Stimulated activated CD4-positive, alpha-beta T cell treated with anti-CD3 and anti-CD28 coated beads, Interleukin-2, amount 100 ng/mL, for 4 hours (primary cell): ENCODE data around the gene PALD1.

Experiments
- DNase-seq: peaks from one replicate; pipeline ENCODE4 v3.0.0-alpha.2; 2020; ENCODE audit warnings: low read depth

PALD1 gene

GRCh38 chr10:70504521-70505358, 26.2 kb downstream of the PALD1 start:
- DNase-seq: no peak

- no peak for DNase-seq
Observed at GRCh38 chr10:70505908-70506307, 27.3 kb downstream of the PALD1 start.

DNA sequence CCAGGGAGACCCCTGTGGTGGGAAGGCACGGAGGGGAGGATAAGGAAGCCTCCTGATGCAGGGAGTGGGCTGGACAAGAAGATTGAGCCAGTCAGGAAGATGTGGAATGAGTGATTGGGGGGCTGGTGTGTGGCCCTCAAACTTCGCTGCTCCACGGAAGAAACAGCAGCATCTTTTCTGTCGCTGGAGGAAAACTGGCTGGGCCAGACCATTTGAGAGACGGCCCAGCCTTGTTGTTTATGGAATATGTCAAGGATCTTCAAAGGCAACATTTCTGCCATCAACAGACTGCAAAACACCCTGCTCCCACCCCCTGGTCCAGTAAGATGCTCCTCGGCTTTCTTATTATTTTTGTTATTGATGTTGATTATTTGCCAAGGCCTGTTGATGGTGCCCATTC, 29.4 kb downstream of the PALD1 start:
- no peak for DNase-seq

DNA sequence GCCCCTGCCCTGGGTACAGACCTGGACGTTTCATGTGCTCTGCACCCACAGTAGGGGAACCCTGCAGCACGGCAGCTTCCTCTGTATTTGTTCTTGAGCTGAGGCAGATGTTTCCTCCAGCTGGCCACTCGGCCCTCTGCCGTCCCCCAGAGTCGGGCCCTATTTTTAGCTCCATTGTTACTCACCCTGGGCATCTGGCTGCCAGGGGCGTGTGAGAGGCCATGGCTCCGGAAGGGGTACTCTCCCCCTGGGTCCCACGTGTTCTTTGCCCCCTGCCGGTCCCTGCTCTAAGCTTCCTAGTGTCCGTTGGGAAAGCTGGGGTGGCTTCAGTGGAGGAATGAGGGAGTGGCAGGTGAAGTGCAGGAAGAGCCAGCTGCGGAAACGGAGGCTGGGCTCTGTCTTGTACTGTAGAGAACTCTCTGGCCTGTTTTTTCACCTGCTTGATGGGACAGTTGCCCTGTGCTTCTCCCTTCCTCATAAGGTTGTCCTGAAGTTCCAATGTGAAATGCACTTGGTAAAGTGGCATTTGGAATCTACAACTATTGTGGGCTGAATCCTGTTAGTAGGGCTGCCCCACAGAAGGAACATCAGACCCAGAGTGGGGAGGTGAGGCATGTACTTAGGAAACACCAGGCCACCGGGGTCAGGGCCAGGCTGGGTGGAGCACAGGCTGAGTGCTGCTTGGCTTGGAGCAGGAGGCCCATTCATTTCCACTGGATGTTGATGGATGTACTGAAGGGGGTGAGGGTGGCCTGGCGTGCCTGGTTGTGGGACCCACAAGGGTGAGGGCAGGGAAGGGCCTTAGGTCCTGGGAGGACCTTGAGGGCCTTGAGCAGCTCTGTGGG, 30.6 kb downstream of the PALD1 start:
- no peak for DNase-seq

DNA sequence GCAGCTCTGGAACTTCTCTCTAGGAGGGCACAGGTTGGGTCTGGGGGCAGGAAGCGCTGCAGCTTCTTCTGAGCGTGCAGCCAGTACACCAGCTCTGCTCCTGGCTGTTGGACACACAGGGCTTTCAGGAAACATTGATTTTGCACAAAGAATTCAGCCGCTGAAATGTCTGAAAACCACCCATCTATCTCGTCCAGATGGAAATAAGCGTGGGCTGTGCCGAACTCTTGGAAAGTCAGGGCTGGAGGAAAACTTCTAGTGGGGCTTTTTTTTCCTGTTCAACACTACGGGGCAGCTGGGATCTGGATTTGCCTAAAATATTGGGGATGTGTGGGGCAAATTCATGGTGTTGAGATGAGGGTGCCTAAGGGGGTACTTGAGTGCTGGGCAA, 31.2 kb downstream of the PALD1 start:
- DNase-seq: no peak

GRCh38 chr10:70510453-70510852, 31.9 kb downstream of the PALD1 start:
- no peak for DNase-seq

- no peak for DNase-seq
Observed at GRCh38 chr10:70510904-70511303, 32.3 kb downstream of the PALD1 start.

DNA sequence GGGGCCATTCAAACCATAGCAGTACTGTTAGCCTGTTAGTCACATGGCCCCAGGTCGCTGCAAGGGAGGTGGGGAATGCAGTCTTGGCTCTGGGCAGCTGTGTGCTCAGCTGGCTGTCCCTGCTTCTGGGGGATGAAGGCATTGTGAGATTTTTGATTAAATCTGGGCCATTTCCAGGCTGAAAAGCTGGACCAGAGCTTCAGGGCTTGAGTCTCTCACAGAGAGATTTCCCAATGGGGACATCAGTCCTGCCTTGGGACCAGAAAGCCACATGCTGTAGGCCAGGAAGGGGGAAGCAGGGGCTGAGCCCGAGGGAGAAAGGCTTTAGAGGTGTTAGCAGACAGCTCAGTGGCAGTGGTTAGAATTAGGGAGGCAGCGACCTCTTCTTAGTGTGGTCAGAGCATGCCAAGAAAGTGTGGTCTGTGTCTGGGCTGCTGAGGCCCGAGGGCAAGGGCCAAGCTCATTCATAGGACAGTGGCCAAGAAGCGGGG, 33.6 kb downstream of the PALD1 start:
- no peak for DNase-seq

DNA sequence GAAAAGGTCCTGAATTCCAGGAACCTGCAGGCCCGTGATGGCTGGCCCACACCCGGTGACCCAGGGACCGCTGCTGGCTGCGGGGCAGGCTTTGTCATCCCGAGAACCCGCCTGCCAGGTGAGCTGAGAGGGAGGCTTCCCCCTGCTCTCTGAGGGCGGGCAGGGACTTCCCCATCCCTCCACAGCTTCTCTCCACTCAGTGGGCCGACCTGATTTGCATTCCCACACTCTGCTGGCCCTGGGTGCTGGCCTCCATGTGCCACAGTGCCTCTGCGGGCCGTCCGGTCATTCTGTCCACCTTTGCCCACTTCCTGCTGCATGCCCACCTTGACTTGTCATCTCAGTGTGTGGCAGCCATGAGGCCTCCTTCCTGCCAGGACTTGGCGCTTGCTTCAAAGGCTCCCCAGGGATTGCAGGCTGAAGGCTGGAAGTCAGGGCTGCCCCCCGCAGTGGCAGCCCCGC, 35.3 kb downstream of the PALD1 start:
- no peak for DNase-seq

- no peak for DNase-seq
Observed at GRCh38 chr10:70514591-70514990, 36.0 kb downstream of the PALD1 start.

- DNase-seq: no peak
Observed at GRCh38 chr10:70515035-70515667, 36.6 kb downstream of the PALD1 start.

DNA sequence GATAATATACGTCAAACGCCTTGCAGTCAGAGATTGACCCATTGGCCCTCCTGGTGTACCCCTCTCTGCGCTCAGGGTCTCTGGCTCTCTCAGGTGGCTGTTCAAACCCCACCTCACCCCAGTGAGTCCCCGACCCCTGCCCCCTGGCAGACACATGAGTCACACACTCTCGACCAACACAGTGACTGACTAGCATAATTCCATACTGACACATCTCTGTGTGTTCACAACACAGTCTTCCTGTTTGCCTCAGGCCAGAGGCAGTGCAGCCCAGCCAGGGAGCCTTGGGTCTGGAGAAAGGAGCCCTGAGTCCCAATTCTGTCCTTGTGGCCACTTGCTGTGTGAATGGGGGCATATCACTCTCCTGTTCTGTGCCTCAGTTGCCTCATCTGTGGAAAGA, 40.1 kb downstream of the PALD1 start:
- DNase-seq: no peak

DNA sequence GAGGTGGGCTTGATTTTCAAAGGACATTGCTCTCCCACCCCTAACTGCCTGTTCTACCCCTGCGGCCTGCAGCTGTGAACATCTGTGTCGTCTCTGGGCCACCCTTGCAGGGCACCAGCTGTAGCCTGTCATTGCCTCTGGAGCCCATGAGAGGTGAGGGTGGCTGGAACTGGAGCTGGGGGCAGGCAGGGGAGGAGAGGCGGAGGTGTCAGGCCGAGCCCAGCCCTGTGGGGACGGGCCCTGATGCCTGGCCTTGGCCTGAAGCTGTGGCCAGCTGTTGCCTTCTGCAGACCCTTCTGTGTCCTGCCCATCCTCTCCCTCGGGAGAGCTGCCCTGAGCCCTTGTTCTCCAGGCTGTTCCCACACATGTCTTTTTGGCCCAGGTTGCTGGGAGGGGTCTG, 44.5 kb downstream of the PALD1 start:
- DNase-seq: no peak

GRCh38 chr10:70523549-70523948, 45.0 kb downstream of the PALD1 start:
- DNase-seq: no peak

GRCh38 chr10:70528314-70528713, 49.7 kb downstream of the PALD1 start:
- DNase-seq: no peak

DNA sequence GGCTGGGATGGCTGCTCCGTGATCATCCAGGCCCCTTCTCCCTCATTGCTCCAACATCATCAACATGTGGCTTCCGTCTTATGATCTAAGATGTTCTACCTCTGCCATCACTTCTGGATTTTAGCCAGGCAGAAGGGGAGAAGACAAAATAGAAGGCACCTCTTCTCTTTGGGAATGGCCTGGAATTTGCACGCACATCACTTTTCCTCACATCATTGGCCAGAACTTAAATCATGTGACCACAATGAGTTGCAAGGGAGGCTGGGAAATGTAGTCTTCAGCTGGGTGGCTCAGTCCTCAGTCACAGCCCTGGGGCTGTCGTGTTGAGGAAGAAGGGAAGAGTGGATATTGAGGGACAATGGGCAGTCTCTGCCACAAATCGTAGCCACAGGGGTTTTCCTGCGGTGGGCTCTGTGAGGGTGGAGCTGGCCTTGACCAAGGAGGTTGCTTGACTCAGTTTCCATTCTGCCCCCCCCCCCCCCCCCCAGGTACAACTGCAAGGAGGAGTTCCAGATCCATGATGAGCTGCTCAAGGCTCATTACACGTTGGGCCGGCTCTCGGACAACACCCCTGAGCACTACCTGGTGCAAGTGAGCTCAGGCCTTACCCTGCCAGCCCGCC, 50.3 kb downstream of the PALD1 start:
- DNase-seq: no peak

DNA sequence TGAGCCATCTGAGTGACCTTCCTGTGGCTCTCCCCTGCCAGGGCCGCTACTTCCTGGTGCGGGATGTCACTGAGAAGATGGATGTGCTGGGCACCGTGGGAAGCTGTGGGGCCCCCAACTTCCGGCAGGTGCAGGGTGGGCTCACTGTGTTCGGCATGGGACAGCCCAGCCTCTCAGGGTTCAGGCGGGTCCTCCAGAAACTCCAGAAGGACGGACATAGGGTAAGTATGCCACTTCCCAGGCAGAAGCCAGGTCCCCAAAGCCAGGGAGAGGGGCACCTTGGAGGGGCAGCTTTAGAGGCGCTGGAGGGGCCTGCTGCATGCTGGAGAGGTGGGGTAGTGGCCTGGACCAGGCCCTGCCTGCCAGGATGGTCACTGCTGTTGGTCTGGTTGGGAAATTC, 51.3 kb downstream of the PALD1 start:
- no peak for DNase-seq

DNA sequence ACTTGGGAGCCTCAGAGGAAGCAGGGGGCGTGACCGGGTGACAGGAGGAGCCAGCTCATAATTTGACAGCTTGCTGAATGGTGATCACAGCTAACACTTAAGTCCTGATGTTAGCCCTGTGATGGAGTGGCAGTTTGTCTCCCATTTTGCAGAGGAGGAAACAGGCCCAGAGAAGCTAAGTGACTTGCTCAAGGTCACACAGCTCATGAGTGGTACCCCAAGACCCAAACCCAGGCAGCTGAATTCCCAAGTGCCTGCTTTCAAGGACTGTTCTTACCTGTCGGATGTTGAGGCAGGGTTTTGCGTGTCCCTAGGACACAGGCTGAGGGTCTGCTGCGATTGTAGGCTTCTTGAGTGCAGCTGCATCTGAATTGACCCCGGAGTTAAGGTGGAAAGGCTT, 51.7 kb downstream of the PALD1 start:
- no peak for DNase-seq

DNA sequence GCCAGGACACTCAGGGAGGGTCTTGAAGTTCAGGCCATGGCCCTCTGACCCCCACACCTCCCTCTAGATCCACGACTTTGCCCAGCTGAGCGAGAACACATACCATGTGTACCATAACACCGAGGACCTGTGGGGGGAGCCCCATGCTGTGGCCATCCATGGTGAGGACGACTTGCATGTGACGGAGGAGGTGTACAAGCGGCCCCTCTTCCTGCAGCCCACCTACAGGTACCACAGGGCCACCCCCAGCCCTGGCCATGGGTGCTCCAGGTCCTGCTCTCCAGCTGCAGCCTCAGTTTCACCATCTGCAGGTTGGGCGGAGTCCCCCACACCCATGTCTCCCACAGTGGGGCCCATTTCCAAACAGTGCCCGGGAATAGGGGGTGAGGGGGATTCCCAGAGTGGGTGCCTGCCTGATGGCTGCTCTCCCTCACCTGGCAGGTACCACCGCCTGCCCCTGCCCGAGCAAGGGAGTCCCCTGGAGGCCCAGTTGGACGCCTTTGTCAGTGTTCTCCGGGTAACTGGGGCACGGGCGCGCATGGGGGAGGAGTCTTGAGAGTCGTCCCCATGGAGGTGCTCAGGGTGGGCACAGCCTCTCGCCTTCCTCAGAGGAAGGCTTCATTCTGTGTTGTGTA, 54.1 kb downstream of the PALD1 start:
- DNase-seq: no peak

DNA sequence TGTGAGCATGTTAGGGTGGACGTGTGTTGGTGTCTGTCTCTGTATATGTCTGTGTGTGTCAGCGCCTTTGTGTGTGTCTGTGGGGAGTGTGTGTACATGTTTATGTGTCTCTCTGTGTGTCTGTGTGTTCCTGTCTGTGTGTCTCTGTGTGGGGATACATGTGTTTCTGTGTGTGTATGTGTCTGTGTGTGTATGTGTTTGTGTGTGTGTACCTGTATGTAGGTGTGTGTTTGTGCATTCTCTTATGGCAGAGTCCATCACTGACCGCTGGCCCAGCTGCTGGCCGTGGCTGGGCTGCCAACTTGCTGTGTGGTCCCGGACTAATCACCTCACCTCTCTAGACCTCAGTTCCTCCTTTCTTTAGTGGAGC, 54.6 kb downstream of the PALD1 start:
- DNase-seq: no peak

- no peak for DNase-seq
Observed at GRCh38 chr10:70534281-70534680, 55.7 kb downstream of the PALD1 start.

DNA sequence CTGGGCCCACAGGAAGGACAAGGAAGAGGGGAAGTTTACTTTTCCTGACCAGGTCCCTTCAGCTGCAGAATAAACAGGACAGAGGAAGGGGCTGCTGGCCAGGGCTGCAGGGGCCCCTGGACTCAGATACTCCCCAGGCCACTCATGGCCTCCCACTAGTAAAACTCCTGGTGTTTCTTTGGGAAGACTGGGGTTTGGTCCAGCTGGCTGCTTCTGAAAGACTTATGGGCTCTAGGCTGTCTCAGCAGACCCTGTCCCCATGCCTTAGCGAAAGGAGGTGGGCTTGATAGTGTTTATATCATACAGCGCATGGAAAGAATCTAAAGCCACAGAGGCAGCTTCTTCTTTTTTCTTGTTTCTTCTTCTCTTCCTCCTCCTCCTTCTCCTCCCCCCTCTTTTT, 56.4 kb downstream of the PALD1 start:
- no peak for DNase-seq
